Stimulated activated CD8-positive, alpha-beta memory T cell treated with anti-CD3 and anti-CD28 coated beads, Interleukin-4, amount 100 ng/mL, for 24 hours (primary cell): ENCODE data around the gene BTF3.

Source experiments
- DNase-seq: peaks from one replicate; pipeline ENCODE4 v3.0.0-alpha.2; 2020; ENCODE audit warnings: low read depth

Gene BTF3

GRCh38 chr5:73525606-73526203 is 27.5 kb downstream of the BTF3 start:
- DNase-seq: no peak

DNA sequence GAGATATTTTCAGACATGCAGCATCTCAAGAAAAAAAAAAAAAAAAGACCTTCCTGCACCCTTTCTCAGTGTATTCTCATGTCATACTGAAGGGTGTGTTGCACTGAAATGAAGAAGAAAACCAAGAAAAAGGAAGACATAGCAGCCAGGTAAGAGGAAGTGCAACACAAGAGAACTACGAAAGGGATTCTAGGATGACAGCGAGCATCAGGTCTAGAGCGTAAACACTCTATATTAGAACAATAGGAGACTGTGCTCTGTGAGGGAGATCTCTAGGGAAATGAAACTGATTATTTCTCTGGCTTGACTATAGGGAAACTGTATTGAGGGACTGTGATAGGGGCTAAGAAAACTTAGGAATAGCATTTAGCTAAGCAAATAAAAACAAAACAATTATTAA is 30.0 kb downstream of the BTF3 start:
- no peak for DNase-seq

- DNase-seq: no peak
Measured at GRCh38 chr5:73529081-73529480, 30.8 kb downstream of the BTF3 start.

GRCh38 chr5:73531356-73531755 is 33.1 kb downstream of the BTF3 start:
- DNase-seq: no peak

DNA sequence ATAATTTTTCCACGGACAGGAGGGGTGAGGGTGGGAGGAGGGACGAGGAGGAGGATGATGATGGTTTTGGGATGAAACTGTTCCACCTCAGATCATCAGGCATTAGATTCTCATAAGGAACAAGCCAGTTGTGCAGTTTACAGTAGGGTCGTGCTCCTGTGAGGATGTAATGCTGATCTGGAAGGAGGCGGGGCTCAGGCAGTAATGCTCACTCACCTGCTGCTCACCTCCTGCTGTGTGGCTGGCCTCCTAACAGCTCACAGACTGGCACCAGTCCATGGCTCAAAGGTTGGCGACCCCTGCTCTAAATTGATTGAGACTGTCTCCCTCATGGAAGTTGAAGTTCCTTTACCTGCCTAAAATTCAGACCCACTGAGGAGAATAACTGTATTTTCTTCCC is 34.0 kb downstream of the BTF3 start:
- no peak for DNase-seq

GRCh38 chr5:73534011-73534644 is 35.9 kb downstream of the BTF3 start:
- DNase-seq: no peak

GRCh38 chr5:73534971-73535370 is 36.7 kb downstream of the BTF3 start:
- no peak for DNase-seq

GRCh38 chr5:73539730-73540129 is 41.5 kb downstream of the BTF3 start:
- DNase-seq: no peak

DNA sequence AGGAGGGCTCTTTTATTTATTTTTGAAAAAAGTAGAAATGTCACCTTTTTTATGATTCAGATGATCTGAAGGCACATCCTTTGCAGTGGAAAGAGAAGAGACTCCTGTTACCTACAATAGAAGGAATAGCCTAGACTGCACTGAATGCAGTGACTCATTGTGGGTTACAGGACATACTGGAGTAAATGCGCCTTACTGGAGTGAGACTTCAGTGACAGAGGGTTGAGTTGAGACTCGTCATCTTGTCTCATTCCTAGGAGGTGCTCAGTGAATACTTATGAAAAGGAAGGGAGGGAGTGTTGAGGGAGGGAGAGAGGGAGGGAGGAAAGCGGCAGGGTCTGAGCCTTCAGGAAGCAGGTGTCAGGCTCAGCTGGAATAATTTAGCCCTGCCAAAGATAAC is 42.0 kb downstream of the BTF3 start:
- DNase-seq: no peak

DNA sequence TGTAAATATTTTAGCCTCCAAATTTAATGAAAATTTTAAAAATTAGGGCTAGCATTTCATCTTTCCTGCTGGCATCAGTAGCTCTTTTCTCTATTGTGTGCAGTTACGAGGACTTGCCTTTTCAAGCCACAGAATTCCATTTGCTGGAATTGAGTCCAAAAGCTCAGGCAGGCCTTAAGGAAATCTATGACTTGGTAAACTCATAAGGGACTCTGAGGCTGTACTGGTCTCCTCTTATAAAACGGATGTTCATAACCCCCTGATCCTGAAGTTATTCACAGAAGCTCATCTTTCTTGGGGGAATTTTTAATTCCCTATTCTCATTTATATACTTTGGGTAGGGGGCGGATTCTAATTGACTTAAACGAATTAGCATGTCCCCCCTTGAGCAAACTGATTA is 43.8 kb downstream of the BTF3 start:
- no peak for DNase-seq

GRCh38 chr5:73544429-73545402 is 46.5 kb downstream of the BTF3 start:
- no peak for DNase-seq

DNA sequence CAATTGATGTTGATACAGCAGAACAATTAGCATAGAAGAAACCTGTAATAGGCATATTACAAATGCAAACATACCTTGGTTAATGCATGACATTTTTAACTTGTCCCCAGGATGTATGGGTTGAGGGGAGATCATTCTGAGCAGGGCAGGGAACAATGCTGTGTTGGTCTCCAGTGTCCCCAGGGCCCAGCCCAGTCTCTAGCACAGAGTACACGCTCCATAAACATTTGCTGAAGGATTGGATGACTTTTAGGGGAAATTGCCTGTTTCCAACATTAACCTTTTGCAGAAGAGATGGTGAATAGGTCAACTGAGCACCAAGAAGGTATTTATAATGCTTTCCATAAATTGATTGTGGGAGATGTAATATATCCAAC is 47.1 kb downstream of the BTF3 start:
- DNase-seq: no peak

DNA sequence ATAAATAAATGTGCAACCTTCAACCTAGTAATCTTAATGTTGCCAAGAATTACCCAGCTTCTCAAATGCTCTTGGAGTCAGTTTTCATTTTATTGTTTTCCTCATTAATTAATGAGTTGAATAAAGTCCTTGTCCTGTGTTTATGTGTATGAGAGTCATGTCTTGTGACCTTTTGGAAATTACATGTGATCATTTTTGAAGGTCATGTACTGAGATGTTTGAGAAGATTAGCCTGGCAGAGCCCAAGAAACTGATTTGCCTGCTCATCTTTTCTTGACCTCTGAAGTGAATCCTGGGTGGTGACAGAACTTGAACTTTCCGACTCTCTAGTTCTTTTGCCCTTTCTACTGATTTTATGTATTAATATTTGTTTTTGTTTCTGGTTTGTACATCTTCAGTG is 51.8 kb downstream of the BTF3 start:
- no peak for DNase-seq

DNA sequence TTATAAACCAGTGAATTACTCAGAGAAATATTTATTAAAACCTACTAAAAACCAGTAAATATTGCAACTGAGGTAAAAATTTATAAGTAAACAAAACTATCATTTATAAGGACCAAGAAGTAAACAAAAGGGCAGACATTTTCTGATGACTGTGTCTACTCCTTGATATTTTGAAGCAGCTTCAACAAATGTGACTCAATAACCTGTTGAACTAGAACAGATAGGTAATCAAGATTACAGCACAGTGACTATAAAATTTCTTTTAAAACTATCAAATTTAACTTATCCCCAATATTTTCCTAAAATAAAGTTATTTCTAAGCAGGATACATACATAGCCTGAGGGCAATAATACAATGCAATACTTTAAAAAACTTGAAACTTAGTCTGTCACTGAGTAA is 54.4 kb downstream of the BTF3 start:
- DNase-seq: no peak
